GM19463 (cell line): Measurements from ENCODE around the gene TRERF1.
"Not testable (repeated sequence)": the region's sequence is repeated elsewhere in the genome, so short reads cannot be mapped to it uniquely, and the experiment has no call there.

Experiments used
- ATAC-seq: cut with Tn5 transposase; IDR thresholded peaks from one replicate; pipeline ENCODE4 v1.9.1; 2021; ENCODE audit warnings: mild to moderate bottlenecking, moderate library complexity; ENCODE audit not compliant: unreplicated experiment

Gene TRERF1

DNA sequence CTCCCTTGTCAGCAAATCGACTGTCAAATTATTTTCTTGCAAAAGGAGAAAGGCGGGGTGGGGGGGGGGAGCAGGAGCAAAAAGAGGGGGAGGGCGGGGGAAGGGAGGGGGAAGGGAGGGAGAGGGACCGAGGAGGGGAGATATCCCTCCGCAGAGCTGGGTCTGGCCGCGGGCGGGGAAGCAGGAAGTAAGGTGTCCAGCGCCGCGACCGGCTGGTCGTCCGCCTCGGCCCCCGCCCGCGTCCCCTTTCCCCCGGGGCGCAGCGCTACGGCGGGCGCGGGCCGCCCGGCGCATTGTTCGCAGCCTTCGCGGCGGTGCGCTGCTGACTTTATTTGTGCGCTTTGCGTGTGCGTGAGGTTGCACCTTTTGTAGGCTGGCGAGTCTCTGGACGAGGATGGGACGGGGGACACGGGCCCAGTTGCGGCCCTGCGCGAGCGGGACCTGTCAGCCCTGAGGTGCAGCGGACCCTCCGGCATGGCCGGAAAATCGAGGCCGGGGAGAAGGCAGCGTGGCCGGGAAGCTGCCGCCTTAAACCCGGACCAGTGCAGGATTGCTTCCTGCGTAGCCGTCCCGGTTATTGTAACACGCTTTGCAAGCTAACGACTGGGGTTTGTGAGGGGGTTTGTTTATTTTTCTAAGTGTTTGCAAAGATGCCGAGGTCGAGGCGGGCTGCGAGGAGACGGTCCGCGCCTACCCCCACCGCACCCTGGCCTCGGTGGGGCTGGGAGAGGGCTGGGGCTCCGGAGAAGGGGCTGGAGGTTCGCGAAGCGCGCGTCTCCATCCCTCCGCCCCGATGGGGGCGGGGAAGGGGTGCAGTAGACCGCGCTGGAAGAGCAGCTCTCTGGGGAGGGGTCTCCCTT, 675 bp upstream of the TRERF1 start:
- ATAC-seq = peak; percentile 17

DNA sequence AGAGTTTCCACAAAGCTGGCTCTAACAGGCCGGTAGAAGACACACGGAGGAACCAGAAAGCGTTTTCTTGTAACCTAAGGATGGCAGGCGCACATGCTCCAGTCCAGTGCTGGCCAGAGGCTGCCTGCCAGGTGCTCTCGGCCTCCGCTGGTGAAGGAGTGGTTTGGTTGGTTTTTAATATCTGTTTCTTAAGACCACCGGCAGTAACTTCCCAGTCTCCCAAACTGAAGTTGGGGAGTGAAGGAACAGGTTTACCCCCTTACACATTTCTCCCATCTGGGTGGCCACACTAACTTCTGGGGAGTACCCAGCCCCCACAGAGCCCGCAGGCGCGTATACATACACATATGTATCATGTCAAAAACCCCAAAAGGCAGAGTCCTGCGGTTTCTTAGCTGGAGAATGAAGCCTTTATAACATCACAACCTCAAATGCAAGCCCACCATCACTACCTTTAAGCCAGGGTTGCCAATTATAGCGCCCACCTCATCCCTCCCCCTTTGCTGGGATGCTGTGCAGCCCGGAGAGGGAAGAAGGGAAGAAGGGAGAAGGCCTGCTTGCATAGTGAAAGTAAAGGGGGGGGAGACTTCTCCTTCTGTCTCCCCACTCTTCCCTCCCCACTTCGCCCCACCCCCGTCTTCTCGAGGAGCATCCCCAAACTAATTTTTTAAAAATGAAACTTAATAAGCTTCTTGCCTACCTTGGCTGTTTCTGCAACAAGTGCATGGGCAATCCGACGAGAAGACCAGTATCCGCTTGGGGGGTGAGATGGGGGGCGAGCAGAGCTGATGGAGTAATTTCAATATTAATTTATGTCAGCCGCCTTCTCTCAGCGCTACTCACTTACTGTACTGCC, 1.0 kb downstream of the TRERF1 start:
- no peak for ATAC-seq

GRCh38 chr6:42449917-42450476, 1.7 kb downstream of the TRERF1 start:
- ATAC-seq = no peak

- ATAC-seq = no peak
These were observed 2.6 kb downstream of the TRERF1 start for GRCh38 chr6:42448927-42449659.

GRCh38 chr6:42448391-42448790, 3.3 kb downstream of the TRERF1 start:
- no peak for ATAC-seq

DNA sequence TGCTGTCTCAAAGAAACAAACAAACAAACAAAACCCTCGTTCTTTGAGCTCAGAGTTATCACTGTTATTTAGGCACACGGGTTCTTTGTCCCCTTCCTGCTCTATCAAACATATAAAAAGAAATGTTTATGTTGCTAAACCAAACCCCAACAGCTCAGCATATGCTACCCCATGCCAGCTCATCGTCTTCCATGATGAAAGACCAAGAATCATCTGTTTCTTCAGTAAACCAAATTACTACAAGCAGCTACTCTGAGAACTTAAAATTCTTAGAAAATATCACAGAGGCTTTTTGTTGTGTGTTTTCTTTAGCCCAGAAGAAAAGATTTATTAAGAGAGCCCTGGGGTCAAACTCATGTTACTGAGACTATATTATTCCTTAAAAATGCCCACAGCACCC, 4.7 kb downstream of the TRERF1 start:
- no peak for ATAC-seq

- ATAC-seq = no peak
These were observed 5.4 kb downstream of the TRERF1 start for GRCh38 chr6:42446370-42446769.

GRCh38 chr6:42445955-42446354, 5.8 kb downstream of the TRERF1 start:
- ATAC-seq = not testable (repeated sequence)

DNA sequence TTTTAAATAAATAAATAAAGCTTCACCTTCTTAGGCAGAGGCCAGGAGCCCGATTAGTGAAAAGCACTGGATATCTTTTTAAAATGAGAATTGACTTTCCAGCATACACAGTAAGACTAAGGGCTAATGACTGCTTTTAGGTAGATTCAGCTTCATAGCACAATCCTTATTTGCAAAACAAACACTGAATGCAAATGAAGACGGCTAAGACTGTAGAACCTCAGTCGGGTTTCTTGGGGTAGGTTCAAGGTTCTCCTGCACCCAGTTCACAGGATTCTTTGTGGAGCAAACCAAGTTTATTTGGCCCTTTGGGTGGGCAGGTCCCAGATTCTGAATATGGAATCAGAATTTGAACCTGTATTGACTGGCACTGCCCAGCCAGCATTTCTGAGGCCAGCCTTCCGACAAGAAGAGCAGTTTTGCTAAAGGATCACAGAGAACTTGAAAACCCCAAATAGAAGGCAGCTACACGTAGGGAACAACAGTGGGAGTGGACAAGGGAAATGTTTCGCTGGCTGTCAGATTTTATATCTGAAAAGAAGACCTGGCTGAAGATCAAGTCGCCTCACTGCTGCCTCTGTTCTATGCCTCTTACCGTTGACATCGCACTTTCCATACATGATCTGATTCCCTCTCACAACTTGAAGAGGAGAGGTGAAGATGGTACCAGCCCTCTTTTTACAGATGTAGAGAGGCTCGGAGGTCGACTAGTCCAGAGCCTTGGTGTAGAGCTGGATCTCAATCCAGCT, 8.2 kb downstream of the TRERF1 start:
- ATAC-seq = no peak

- ATAC-seq = no peak
These were observed 10.0 kb downstream of the TRERF1 start for GRCh38 chr6:42441697-42442081.

GRCh38 chr6:42440778-42441696, 10.7 kb downstream of the TRERF1 start:
- ATAC-seq = no peak

- no peak for ATAC-seq
These were observed 11.7 kb downstream of the TRERF1 start for GRCh38 chr6:42440027-42440426.

- no peak for ATAC-seq
These were observed 14.9 kb downstream of the TRERF1 start for GRCh38 chr6:42436825-42437224.

DNA sequence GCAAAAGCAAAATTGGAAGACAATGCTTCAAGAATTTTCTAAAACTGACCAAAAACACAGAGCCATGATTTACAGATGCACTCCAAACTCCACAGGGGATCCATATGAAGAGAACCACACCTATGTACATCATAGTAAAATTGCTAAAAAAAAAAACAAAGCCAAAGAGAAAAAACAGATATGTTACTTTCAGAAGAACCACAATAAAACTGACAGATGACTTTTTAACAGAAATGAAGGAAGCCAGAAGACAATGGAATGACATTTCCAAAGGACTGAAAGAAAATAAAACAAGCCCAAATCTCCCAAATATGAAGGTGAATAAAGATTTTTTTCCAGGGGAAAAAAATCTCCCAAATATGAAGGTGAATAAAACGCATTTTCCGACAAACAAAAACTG, 17.5 kb downstream of the TRERF1 start:
- no peak for ATAC-seq

DNA sequence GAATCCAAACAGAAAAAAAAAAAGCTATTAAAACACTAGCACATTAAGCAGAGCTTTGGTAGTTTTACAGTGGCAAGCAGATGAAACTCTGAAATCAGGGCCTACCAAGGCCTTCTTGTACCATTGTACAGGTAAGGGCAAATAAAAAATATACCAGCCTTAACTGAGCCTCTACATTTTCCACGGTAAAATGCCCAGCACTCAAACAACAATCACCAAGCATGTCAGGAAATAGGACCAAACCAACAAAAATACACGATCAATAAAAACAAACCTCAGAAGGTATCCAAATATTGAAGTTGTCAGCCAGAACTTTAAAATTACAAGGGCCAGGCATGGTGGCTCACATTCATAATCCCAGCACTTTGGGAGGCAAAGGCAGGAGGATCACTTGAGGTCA, 18.3 kb downstream of the TRERF1 start:
- no peak for ATAC-seq

- ATAC-seq = no peak
These were observed 19.8 kb downstream of the TRERF1 start for GRCh38 chr6:42431877-42432276.

- no peak for ATAC-seq
These were observed 20.4 kb downstream of the TRERF1 start for GRCh38 chr6:42431356-42431755.

DNA sequence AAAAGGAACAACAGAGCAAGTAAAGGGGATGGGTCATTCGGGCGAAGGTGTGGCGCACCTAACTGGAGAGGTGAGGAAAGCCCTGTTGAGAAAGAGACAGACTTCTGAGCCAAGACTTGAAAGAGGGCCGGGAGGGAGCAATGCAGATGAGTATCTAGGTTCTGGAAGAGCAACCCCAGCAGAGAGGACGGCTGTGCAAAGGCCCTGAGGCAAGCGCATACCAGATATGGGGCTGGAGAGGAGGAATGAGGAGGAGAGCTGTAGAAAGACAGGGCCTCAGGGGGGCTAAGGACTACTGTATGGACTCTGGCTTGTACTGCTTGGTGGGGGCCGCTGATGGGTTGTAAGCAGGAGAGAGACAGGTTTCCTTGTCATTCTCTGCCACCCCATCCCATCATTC, 21.9 kb downstream of the TRERF1 start:
- no peak for ATAC-seq

DNA sequence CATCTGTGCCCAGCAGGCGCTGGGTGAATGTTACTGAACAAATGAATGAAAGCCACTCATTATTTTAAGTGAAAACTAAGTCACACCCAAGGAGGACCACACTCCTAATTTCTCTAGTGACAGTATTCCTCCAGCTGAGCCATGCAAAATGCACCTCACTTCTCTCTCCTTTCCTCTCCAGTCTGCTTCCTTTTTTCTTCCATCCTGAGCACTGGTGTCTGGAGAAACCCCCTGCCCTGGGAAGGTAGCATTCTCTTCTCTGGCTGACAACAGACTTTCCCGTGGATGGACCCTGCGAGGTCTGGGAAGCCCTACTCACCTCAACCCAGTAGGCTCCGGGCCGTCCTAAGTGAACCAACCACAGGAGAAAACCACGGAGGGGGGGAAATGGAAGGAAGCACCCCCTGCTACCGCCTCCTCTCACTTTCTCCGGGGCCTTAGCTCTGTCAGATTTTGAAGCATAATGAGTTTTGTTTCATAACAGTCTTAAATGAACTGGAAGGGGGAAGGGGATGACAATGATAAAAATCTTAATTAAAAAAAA, 22.6 kb downstream of the TRERF1 start:
- ATAC-seq = no peak
